K562 (cell line): Measurements from ENCODE around the gene PRKCQ. TPM values are rescaled to one million over a fixed set of nuclear protein-coding genes. Genes with fewer than 3 reads are reported as not detected.

ENCODE experiments used
- ATAC-seq: fragments of 200-7000 bp; cut with Tn5 transposase; 3 replicates; pipeline ENCODE4 v1.9.1; 2020; ENCODE audit warnings: moderate library complexity
- BruUV-seq: library from RNA; stranded (reverse); fragments of 400-500 nt; replicated peaks from 2 replicates; lab custom pipeline; 2021; lab: Mats Ljungman, UMichigan
- CTCF ChIA-PET: fragments of 300-600 bp; formaldehyde crosslinking; extraction: SDS; loops from one replicate; lab custom pipeline; 2021; ENCODE audit warnings: low intra/inter-chr PET ratio; lab: Yijun Ruan, JAX
- POLR2A ChIA-PET: fragments of 300-600, 350-650 bp; sonication (Branson Sonifier 250); formaldehyde crosslinking; extraction: SDS; loops from one replicate; lab custom pipeline; 2021; ENCODE audit warnings: antibody characterized with exemption, inconsistent platforms; lab: Yijun Ruan, JAX
- DNase-seq, 4 experiments: peaks; one replicate each; pipeline versions ENCODE4 v3.0.0 to v3.0.0-alpha.2; 2011 to 2018; ENCODE audit warnings: low spot score in 3 of 4, mixed read lengths in 3 of 4; ENCODE audit errors: extremely low read depth in 1 of 4
- FAIRE-seq: peaks from 2 replicates; lab custom pipeline; 2011; peaks lifted over from hg19 to GRCh38; lab: Jason Lieb, UNC
- H2AFZ ChIP-seq: 2 replicates; pipeline ENCODE4 v1.6.0; 2011; ENCODE audit warnings: low read depth, low read length, control low read depth, inconsistent platforms
- H3K27ac ChIP-seq: fragments of 200-600 bp; 3 replicates; pipeline ENCODE4 v1.8.0; 2011; ENCODE audit warnings: low read depth, mild to moderate bottlenecking, control low read depth, inconsistent platforms, low read length, moderate library complexity, mixed read lengths; ENCODE audit errors: extremely low read depth
- H3K27me3 ChIP-seq, 2 experiments: fragments of 300-600 bp in 1 of 2; 2 replicates in 1 of 2; 3 replicates in 1 of 2; pipeline versions ENCODE4 v1.6.0 to v1.8.0; 2011; ENCODE audit warnings: inconsistent platforms in 2 of 2, low read length in 2 of 2, mild to moderate bottlenecking in 1 of 2, mixed read lengths in 1 of 2, moderate library complexity in 1 of 2; ENCODE audit not compliant: control insufficient read depth in 2 of 2, insufficient read depth in 2 of 2
- H3K36me3 ChIP-seq: fragments of 300-600 bp; 3 replicates; pipeline ENCODE4 v1.8.0; 2011; ENCODE audit warnings: mild to moderate bottlenecking, low read length, inconsistent platforms; ENCODE audit not compliant: control insufficient read depth, insufficient read depth
- H3K4me1 ChIP-seq, 2 experiments: fragments of 200-600 bp in 1 of 2; replicated peaks in 1 of 2; 2 replicates in 1 of 2; 3 replicates in 1 of 2; pipeline versions ENCODE4 v1.5.1 to v1.8.0; 2011; ENCODE audit warnings: inconsistent platforms in 2 of 2, low read length in 2 of 2, mild to moderate bottlenecking in 1 of 2, mixed read lengths in 1 of 2, moderate library complexity in 1 of 2; ENCODE audit not compliant: control insufficient read depth in 2 of 2, insufficient read depth in 2 of 2
- H3K4me2 ChIP-seq: 2 replicates; pipeline ENCODE4 v1.6.1; 2011; ENCODE audit warnings: low read length, control low read depth, inconsistent platforms, mixed read lengths; ENCODE audit not compliant: insufficient read depth
- H3K4me3 ChIP-seq: fragments of 200-600 bp; sonication (generic), shearing (Covaris generic); 2 replicates; pipeline ENCODE4 v1.5.1; 2016; ENCODE audit warnings: control low read depth, inconsistent platforms
- H3K79me2 ChIP-seq: fragments of 200-600 bp; 3 replicates; pipeline ENCODE4 v1.8.0; 2011; ENCODE audit warnings: low read length, inconsistent platforms; ENCODE audit not compliant: control insufficient read depth, insufficient read depth
- H3K9ac ChIP-seq, 2 experiments: 2 replicates each; pipeline versions ENCODE4 v1.6.0 to v1.6.1; 2011; ENCODE audit warnings: low read depth in 2 of 2, low read length in 2 of 2, control low read depth in 1 of 2, inconsistent platforms in 1 of 2, mild to moderate bottlenecking in 1 of 2, mixed read lengths in 1 of 2; ENCODE audit not compliant: insufficient read depth in 1 of 2
- H3K9me1 ChIP-seq: one replicate; pipeline ENCODE4 v1.6.0; 2011; ENCODE audit warnings: inconsistent platforms, mild to moderate bottlenecking, low read length, moderate library complexity; ENCODE audit not compliant: control insufficient read depth, insufficient read depth
- H3K9me3 ChIP-seq: replicated peaks from 2 replicates; pipeline ENCODE4 v1.5.1; 2011; ENCODE audit warnings: low read depth, low read length, inconsistent platforms; ENCODE audit not compliant: control insufficient read depth, insufficient read depth
- H4K20me1 ChIP-seq: replicated peaks from 2 replicates; pipeline ENCODE4 v1.6.1; 2011; ENCODE audit warnings: low read length, inconsistent platforms, mixed read lengths; ENCODE audit not compliant: control insufficient read depth, insufficient read depth
- CHCHD3 ChIP-seq: fragments of 250-450 bp; sonication (Bioruptor Pico); IDR thresholded peaks from 2 replicates; pipeline ENCODE4 v2.1.2; 2022; ENCODE audit warnings: mild to moderate bottlenecking
- EHMT2 ChIP-seq: fragments of 450-650 bp; IDR thresholded peaks from 2 replicates; pipeline ENCODE4 v1.6.1; 2018; ENCODE audit warnings: antibody characterized with exemption
- GMEB1 ChIP-seq: fragments of 250-450 bp; sonication (Bioruptor Pico); IDR thresholded peaks from 2 replicates; pipeline ENCODE4 v1.4.0; 2020; ENCODE audit warnings: mild to moderate bottlenecking
- HMG20A ChIP-seq: fragments of 450-650 bp; formaldehyde crosslinking; conservative IDR thresholded peaks from 2 replicates; pipeline ENCODE4 v1.4.0; 2020; ENCODE audit warnings: mild to moderate bottlenecking, mixed read lengths
- MCM7 ChIP-seq, 2 experiments: fragments of 450-650 bp; IDR thresholded peaks; 2 replicates each; pipeline ENCODE4 v1.6.1; 2016 to 2018
- RNF2 ChIP-seq: sonication (generic); IDR thresholded peaks from 2 replicates; pipeline ENCODE4 v1.6.1; 2016
- U2AF1 ChIP-seq: fragments of 200-400 bp; formaldehyde crosslinking; optimal IDR thresholded peaks from 2 replicates; pipeline ENCODE3; 2017; ENCODE audit warnings: mild to moderate bottlenecking, low read depth, low read length, moderate library complexity
- USF1 ChIP-seq: sonication (generic); formaldehyde crosslinking; IDR thresholded peaks from 2 replicates; pipeline ENCODE4 v1.9.0; 2022; ENCODE audit warnings: mild to moderate bottlenecking, missing genetic modification reagents
- ZNF140 ChIP-seq: fragments of 250-450 bp; sonication (Bioruptor Pico); IDR thresholded peaks from 2 replicates; pipeline ENCODE4 v1.8.0; 2021; ENCODE audit warnings: moderate library complexity, mild to moderate bottlenecking, inconsistent platforms
- ZNF311 ChIP-seq: fragments of 250-450 bp; sonication (Bioruptor Pico); IDR thresholded peaks from 2 replicates; pipeline ENCODE4 v1.4.0; 2020; ENCODE audit warnings: mild to moderate bottlenecking, moderate library complexity
- WGBS: fragments of 100-300 bp; shearing (Covaris generic); methylation state at CpG from one replicate; pipeline ENCODE4 v1.1.6; 2016; ENCODE audit warnings: low coverage, mixed read lengths; ENCODE audit not compliant: insufficient coverage; ENCODE audit errors: missing lambda C conversion rate; 5-methylcytosine and 5-hydroxymethylcytosine counted together
- in situ Hi-C: fragments of 300-500 bp; cut with MboI; formaldehyde crosslinking; loops from 4 replicates; pipeline ENCODE4 v1.15.0; 2018; ENCODE audit warnings: inconsistent platforms, mixed read lengths
- intact Hi-C: fragments of 100-400 bp; cut with micrococcal nuclease; formaldehyde crosslinking; loops from 2 replicates; pipeline ENCODE4 v1.14.2; 2022
- polyA plus RNA-seq, 8 experiments: library from polyadenylated mRNA; depleted of rRNA in 4 of 8; stranded (reverse) in 5 of 8; unstranded in 3 of 8; fragments of >200 nt; fragmentation: Nextera tagmentation in 2 of 8; fragmentation: Illumina TruSeq in 1 of 8; extraction: Ambion mirVana in 2 of 8; extraction: Trizol in 1 of 8; gene quantifications; 2 replicates each; pipeline versions ENCODE4 v1.2.1 to v1.2.3, GENCODE V29; 2011 to 2014; ENCODE audit warnings: inconsistent platforms in 1 of 8, missing spikeins in 1 of 8
- total RNA-seq, 7 experiments: library from RNA; depleted of rRNA in 6 of 7; stranded (reverse); fragments of >200 nt in 6 of 7; fragmentation: Illumina TruSeq in 2 of 7; extraction: Trizol in 2 of 7; gene quantifications; 2 replicates each; pipeline versions ENCODE4 v1.2.1 to v1.2.3, GENCODE V29; 2011 to 2021; ENCODE audit warnings: low replicate concordance in 1 of 7
- TF ChIP-seq, protein P1 (sequence below): fragments of 250-450 bp; sonication (Bioruptor Pico); IDR thresholded peaks from 2 replicates; pipeline ENCODE4 v1.8.0; 2021; ENCODE audit warnings: mild to moderate bottlenecking, moderate library complexity

The PRKCQ gene
- total and polyA plus RNA-seq, 9 of the 15 experiments (the other 6 are each of a cell fraction or from before 2014, with no cell fraction given): 4.4 to 23.3 (median 14.6) TPM

- no peak for ATAC-seq
- no peak for FAIRE-seq
- Histone ChIP-seq H3K9me1 (no peaks in the 10 kb centered on the region), H3K79me2 (no peaks in the 10 kb centered on the region), H3K27me3 (peaks cover 9 to 33% of the 10 kb centered on the region in 2 experiments)
- TF ChIP-seq RNF2: 0 out of 2 replicates have a peak, but pooled peaks have one; percentile 26
- no peak for TF ChIP-seq ZNF311 (CRISPR knock-in tag)
- TF ChIP-seq, all 486 proteins: peak for 1
- H3K4me1 ChIP-seq: peaks cover 0 to 3% of the 10 kb centered on the region in 2 experiments; a peak in 3 of 5 replicates
- 26% methylated on average over 12 of the region's 12 CpGs for WGBS
- ChIA-PET POLR2A (interaction anchor here (0.6 to 1.2 kb wide), 8 partner anchors 166 to 589 kb away, joined by 3 to 5 read pairs (median 3); no protein-coding TSS in a partner anchor), CTCF (interaction anchor here (0.9 to 3.9 kb wide), 6 partner anchors 198 to 1585 kb away, joined by 3 to 37 read pairs (median 6); partner anchors contain the start of gene PFKFB3)
- no peak overlapping the region for H2AFZ ChIP-seq
- no peak for DNase-seq
- H3K9ac ChIP-seq: no peak overlapping the region
- no peaks in the 10 kb centered on the region for H3K9me3 ChIP-seq
- in situ Hi-C loops: no loop called here
- H3K4me2 ChIP-seq: peak overlapping the region; percentile 78; the same call in 1 of the 2 replicates
- no peaks in the 10 kb centered on the region for H4K20me1 ChIP-seq
- H3K27ac ChIP-seq: no peak overlapping the region
- no peak overlapping the region for H3K4me3 ChIP-seq
- H3K36me3 ChIP-seq: no peaks in the 10 kb centered on the region
- intact Hi-C loops: loop anchor here (1.0 to 5.0 kb wide), 6 partner anchors 64 to 452 kb away; partner anchors contain the start of genes PFKFB3 and RBM17
- no TSS peak for BruUV-seq
Observed at GRCh38 chr10:6400821-6401465, 179.1 kb downstream of the PRKCQ start.

- ChIA-PET CTCF (interaction anchor here (2.6 to 3.9 kb wide), 2 partner anchors 197 to 291 kb away, joined by 33 to 37 read pairs; partner anchors contain the start of gene PFKFB3), POLR2A (interaction anchor here (1.0 kb wide), 1 partner anchor 294 kb away, joined by 3 read pairs; no protein-coding TSS in a partner anchor)
- no peak overlapping the region for H2AFZ ChIP-seq
- FAIRE-seq (no peak), ATAC-seq (no peak), DNase-seq (no peak)
- no peak overlapping the region for H3K9ac ChIP-seq
- no peak overlapping the region for H3K4me2 ChIP-seq
- WGBS: 13% methylated on average over 7 of the region's 7 CpGs
- in situ Hi-C loops: no loop called here
- no peaks in the 10 kb centered on the region for H3K9me3 ChIP-seq
- peaks cover 10 to 29% of the 10 kb centered on the region in 2 experiments for H3K27me3 ChIP-seq
- peaks cover 0 to 3% of the 10 kb centered on the region in 2 experiments; a peak in 3 of 5 replicates for H3K4me1 ChIP-seq
- H3K4me3 ChIP-seq: no peak overlapping the region
- H3K9me1 ChIP-seq: no peaks in the 10 kb centered on the region
- H3K79me2 ChIP-seq: no peaks in the 10 kb centered on the region
- no peak overlapping the region for H3K27ac ChIP-seq
- BruUV-seq: no TSS peak
- intact Hi-C loops: loop anchor here (2.0 to 5.0 kb wide), 3 partner anchors 64 to 452 kb away; partner anchors contain the start of gene RBM17
- H3K36me3 ChIP-seq: no peaks in the 10 kb centered on the region
- no peaks in the 10 kb centered on the region for H4K20me1 ChIP-seq
- TF ChIP-seq U2AF1 (no peak), EHMT2 (no peak), USF1 (no peak), GMEB1 (no peak), HMG20A (no peak), MCM7 (IDR thresholded peaks at IDR 0.05) (no peak), CHCHD3 (CRISPR knock-in tag) (no peak), ZNF140 (no peak)
- TF ChIP-seq, protein P1, sequence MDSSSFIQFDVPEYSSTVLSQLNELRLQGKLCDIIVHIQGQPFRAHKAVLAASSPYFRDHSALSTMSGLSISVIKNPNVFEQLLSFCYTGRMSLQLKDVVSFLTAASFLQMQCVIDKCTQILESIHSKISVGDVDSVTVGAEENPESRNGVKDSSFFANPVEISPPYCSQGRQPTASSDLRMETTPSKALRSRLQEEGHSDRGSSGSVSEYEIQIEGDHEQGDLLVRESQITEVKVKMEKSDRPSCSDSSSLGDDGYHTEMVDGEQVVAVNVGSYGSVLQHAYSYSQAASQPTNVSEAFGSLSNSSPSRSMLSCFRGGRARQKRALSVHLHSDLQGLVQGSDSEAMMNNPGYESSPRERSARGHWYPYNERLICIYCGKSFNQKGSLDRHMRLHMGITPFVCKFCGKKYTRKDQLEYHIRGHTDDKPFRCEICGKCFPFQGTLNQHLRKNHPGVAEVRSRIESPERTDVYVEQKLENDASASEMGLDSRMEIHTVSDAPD (CRISPR knock-in tag): no peak
Observed at GRCh38 chr10:6400331-6400730, 179.7 kb downstream of the PRKCQ start.
